ENCODE measurements around the gene OR6B3.

DNA sequence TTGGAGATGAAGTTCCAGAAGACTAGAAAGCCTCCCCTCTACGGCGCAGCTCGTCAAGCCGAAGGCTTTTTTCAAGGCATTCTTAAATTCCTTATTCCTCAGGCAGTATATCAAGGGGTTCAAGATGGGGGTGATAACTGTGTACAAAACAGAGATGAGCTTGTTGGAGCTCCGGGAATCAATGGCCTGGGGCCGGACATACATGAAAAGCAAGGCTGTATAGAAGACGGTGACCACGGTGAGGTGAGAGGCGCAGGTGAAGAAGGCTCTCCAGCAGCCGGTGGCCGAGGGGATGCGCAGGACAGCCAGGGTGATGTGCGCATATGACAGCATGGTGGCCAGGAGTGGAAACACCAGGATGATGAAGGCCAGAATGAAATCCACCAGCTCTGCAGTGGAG lies 8.2 kb downstream of the OR6B3 start:
- no peak for TF ChIP-seq POLR2A (IDR thresholded peaks at IDR 0.05)
- TF ChIP-seq, protein P1, sequence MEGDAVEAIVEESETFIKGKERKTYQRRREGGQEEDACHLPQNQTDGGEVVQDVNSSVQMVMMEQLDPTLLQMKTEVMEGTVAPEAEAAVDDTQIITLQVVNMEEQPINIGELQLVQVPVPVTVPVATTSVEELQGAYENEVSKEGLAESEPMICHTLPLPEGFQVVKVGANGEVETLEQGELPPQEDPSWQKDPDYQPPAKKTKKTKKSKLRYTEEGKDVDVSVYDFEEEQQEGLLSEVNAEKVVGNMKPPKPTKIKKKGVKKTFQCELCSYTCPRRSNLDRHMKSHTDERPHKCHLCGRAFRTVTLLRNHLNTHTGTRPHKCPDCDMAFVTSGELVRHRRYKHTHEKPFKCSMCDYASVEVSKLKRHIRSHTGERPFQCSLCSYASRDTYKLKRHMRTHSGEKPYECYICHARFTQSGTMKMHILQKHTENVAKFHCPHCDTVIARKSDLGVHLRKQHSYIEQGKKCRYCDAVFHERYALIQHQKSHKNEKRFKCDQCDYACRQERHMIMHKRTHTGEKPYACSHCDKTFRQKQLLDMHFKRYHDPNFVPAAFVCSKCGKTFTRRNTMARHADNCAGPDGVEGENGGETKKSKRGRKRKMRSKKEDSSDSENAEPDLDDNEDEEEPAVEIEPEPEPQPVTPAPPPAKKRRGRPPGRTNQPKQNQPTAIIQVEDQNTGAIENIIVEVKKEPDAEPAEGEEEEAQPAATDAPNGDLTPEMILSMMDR (IDR thresholded peaks at IDR 0.05): no peak
- TF ChIP-seq POLR2AphosphoS5 (IDR thresholded peaks at IDR 0.05): no peak

Data from prostate gland (tissue), 2 donors.